ENCODE results near the gene CIBAR2.

The CIBAR2 gene

DNA sequence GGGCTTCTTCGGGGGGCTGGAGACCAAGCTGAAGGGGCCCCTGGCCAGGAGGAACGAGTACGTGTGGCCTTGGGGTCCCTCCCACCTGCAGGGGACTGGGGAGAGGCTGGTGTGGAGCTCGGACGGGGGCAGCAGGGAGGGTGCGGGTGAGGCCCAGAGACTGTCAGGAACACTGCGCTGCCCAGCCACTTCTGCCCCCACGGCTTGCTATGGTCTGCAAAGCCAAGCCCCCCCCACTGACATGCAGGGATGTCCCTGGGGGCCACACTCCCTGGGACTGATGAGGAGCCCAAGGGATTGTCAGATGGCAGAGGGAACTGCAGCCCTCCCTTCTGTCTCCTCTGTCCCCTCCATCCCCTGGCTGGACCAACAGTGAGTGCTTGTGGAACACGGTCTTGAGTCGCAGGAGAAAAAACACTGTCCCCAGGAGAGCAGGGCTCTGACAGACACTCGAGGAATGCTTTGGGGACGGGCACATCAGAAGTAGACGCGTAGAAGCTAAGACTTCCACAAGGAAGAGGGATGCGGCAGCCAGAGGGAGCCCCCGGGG, 34.6 kb downstream of the CIBAR2 start:
- Histone ChIP-seq H3K27me3 (ENCODE audit: insufficient read depth, low read length) (peaks cover 43% of the 10 kb centered on the region), H3K4me3 (ENCODE audit: low read length) (no peak overlapping the region), H3K9ac (ENCODE audit: low read depth, low read length) (no peak overlapping the region), H3K27ac (ENCODE audit: low read depth, low read length) (no peak overlapping the region), H3K4me1 (ENCODE audit: insufficient read depth, low read length) (peaks cover 29% of the 10 kb centered on the region), H3K9me3 (ENCODE audit: insufficient read depth, low read depth, low read length) (no peaks in the 10 kb centered on the region), H3K36me3 (ENCODE audit: insufficient read depth, low read length) (no peaks in the 10 kb centered on the region)
- WGBS = 89% methylated on average over 16 of the region's 16 CpGs

DNA sequence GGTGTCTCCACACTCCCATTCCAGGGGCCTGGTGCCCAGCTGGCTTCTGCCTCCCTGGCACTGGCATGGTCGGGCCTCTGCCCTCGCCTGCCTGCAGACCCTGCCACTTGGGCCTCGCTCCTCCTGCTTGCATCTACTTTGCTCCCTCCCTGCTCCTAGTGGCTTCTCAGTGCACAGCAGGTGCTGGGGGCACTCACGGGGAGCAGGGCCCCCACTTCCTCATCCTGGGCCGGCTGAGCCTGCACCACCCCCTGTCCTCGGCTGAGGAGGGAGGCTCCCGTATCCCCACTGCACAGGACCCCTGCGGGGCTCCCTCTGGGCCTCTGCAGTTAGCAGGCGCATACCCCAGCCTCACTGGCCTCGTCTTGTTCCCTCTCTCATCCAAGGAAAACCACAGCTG, 35.2 kb downstream of the CIBAR2 start:
- Histone ChIP-seq H3K9me3 (ENCODE audit: insufficient read depth, low read depth, low read length) (no peaks in the 10 kb centered on the region), H3K36me3 (ENCODE audit: insufficient read depth, low read length) (no peaks in the 10 kb centered on the region), H3K27ac (ENCODE audit: low read depth, low read length) (no peak overlapping the region), H3K27me3 (ENCODE audit: insufficient read depth, low read length) (peaks cover 37% of the 10 kb centered on the region), H3K4me1 (ENCODE audit: insufficient read depth, low read length) (peaks cover 23% of the 10 kb centered on the region), H3K4me3 (ENCODE audit: low read length) (no peak overlapping the region), H3K9ac (ENCODE audit: low read depth, low read length) (no peak overlapping the region)
- WGBS = 76% methylated on average over 10 of the region's 10 CpGs

DNA sequence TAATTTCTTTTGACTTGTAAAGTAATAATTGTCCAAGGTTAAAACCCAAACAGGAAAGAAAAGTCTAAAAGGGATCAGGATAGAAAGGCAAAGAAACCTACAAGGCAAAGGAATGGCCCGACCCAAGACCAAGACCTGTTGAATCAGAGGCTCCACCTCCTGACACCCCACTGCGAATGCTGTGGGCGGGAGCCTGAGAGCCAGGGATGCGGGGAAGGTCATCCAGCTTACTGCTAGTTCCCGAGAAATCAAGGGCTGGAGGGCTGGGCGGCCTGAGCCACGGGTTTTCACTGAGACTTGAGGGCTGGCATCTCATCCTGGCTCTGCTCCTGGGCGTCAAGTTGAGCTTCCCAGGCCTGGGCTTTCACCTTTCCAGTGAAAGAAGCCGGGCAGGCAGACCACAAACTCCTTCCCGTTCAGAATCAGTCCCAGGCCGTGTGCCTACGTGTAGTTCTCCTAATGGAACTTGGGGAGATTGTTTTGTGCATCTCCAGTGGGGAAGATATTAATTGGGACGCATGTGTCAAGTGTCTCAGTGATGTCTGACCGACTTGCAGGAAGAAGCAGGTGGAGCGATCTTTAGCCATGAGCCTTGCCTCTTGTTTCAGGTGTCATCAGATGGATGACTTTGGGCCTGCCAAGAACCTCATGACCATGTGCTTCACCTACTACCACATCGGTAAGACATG, 36.9 kb downstream of the CIBAR2 start:
- Histone ChIP-seq H3K27ac (ENCODE audit: low read depth, low read length) (no peak overlapping the region), H3K4me1 (ENCODE audit: insufficient read depth, low read length) (peaks cover 9% of the 10 kb centered on the region), H3K9me3 (ENCODE audit: insufficient read depth, low read depth, low read length) (no peaks in the 10 kb centered on the region), H3K9ac (ENCODE audit: low read depth, low read length) (no peak overlapping the region), H3K27me3 (ENCODE audit: insufficient read depth, low read length) (peaks cover 23% of the 10 kb centered on the region), H3K4me3 (ENCODE audit: low read length) (no peak overlapping the region), H3K36me3 (ENCODE audit: insufficient read depth, low read length) (no peaks in the 10 kb centered on the region)
- WGBS = 55% methylated on average over 16 of the region's 16 CpGs

DNA sequence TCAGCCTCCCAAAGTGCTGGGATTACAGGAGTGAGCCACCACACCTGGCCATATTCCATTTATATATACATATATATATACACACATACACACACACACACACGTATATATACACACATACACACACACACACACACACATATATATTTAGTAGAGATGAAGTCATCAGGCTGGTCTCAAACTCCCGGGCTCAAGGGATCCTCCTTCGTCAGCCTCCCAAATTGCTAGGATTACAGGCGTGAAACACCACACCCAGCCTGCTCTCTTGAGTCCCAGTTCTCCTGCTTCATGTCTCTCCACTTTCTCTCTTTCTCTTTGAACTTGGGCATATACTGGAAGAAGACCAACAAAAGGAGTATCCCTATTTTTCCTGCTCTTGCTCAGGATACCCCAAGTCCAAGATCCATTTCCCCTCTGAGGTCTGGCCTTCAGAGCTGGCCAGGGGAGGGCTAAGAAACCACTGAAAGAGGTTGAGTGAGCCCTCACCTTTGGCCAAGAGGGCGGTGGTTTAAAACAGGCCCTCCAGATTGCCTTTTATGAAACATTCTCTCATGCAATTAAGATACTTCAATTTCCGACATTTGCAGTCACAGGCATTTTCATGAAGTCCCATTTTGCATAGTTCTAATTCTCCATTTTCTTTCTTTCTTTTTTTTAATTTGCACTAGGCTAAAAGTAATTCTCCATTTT, 37.9 kb downstream of the CIBAR2 start:
- Histone ChIP-seq H3K9me3 (ENCODE audit: insufficient read depth, low read depth, low read length) (no peaks in the 10 kb centered on the region), H3K27ac (ENCODE audit: low read depth, low read length) (no peak overlapping the region), H3K36me3 (ENCODE audit: insufficient read depth, low read length) (no peaks in the 10 kb centered on the region), H3K9ac (ENCODE audit: low read depth, low read length) (no peak overlapping the region), H3K27me3 (ENCODE audit: insufficient read depth, low read length) (peaks cover 19% of the 10 kb centered on the region), H3K4me3 (ENCODE audit: low read length) (no peak overlapping the region), H3K4me1 (ENCODE audit: insufficient read depth, low read length) (peaks cover 9% of the 10 kb centered on the region)
- 94% methylated on average over 6 of the region's 6 CpGs for WGBS

DNA sequence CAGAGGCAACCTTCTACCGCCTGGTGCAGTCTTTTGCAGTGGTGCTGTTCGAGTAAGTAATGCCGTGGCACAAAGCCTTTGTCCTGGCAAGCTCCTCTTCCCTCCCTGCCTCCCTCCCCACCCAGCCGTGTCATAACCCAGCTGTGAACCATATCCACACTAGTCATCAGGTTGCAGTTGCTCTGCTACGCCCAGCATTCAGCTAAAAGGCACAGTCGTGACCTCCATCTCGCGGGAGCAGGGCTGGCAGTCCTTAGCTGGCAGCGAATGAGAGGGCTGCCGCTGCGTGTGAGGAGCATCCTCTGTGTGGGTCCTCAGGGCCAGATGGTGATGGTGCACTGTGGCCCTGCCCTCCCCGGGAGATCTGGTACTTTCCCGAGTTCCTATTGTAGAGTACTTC, 39.3 kb downstream of the CIBAR2 start:
- H3K36me3 ChIP-seq (ENCODE audit: insufficient read depth, low read length) = no peaks in the 10 kb centered on the region
- H3K4me1 ChIP-seq (ENCODE audit: insufficient read depth, low read length) = peaks cover 9% of the 10 kb centered on the region
- no peak overlapping the region for H3K27ac ChIP-seq (ENCODE audit: low read depth, low read length)
- 93% methylated on average over 11 of the region's 13 CpGs for WGBS
- no peaks in the 10 kb centered on the region for H3K9me3 ChIP-seq (ENCODE audit: insufficient read depth, low read depth, low read length)
- H3K27me3 ChIP-seq (ENCODE audit: insufficient read depth, low read length) = peaks cover 11% of the 10 kb centered on the region
- no peak overlapping the region for H3K9ac ChIP-seq (ENCODE audit: low read depth, low read length)
- no peak overlapping the region for H3K4me3 ChIP-seq (ENCODE audit: low read length)

DNA sequence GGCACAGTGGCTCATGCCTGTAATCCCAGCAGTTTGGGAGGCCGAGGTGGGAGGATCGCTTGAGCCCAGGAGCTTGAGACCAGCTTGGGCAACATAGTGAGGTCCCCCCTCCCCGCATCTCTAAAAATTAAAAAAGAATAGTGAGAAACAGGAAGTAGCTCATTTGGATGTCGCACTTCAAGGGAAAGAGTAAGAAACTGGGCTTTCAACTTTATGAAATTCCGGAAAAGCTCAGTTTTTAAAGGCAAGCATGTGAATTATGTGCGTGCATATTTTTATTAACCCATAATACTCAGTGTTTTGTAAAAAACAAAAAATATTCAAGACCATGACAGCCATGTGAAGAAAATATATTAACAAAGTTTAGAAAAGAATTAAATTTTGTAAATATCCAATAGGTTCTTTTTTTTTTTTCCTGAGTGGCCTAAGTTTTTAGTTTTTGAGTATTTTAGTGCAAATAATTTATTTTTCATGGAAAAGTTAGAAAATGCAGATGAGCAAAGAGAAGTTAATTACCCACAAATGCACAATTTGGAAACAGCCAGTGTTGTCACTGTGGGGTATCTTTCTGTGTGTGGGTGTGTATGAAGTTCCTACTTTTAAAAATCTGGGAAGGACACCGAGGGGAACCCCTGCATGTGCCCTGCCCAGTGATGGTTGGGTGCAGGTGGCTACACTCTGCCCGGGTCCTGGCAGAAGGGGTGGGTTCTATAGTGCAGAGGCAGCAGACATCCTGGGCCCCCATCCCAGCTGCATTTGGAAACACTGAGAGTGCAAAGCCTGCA, 40.0 kb downstream of the CIBAR2 start:
- H3K9me3 ChIP-seq (ENCODE audit: insufficient read depth, low read depth, low read length) = no peaks in the 10 kb centered on the region
- H3K27ac ChIP-seq (ENCODE audit: low read depth, low read length) = no peak overlapping the region
- peaks cover 9% of the 10 kb centered on the region for H3K4me1 ChIP-seq (ENCODE audit: insufficient read depth, low read length)
- no peaks in the 10 kb centered on the region for H3K36me3 ChIP-seq (ENCODE audit: insufficient read depth, low read length)
- no peak overlapping the region for H3K9ac ChIP-seq (ENCODE audit: low read depth, low read length)
- 94% methylated on average over 7 of the region's 8 CpGs for WGBS
- no peak overlapping the region for H3K4me3 ChIP-seq (ENCODE audit: low read length)
- peaks cover 11% of the 10 kb centered on the region for H3K27me3 ChIP-seq (ENCODE audit: insufficient read depth, low read length)

DNA sequence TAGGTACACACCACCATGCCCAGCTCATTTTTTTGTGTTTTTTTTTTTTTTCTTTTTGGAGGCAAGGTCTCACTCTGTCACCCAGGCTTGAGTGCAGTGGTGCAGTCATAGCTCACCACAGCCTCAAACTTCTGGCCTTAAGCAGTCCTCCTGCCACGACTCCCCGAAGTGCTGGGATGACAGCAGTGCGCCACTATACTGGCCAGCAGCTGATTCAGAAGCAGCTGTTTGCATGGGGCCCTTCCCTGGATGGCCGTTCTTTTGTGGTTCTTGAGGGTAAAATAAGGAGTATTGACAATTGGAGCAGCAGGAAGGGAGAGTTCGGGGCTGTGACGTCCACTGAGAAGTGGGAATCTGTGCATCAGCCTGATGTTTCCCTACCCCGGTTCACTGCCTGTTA, 43.1 kb downstream of the CIBAR2 start:
- Histone ChIP-seq H3K36me3 (ENCODE audit: insufficient read depth, low read length) (no peaks in the 10 kb centered on the region), H3K4me3 (ENCODE audit: low read length) (no peak overlapping the region), H3K9ac (ENCODE audit: low read depth, low read length) (no peak overlapping the region), H3K27me3 (ENCODE audit: insufficient read depth, low read length) (no peaks in the 10 kb centered on the region), H3K4me1 (ENCODE audit: insufficient read depth, low read length) (no peaks in the 10 kb centered on the region), H3K27ac (ENCODE audit: low read depth, low read length) (no peak overlapping the region), H3K9me3 (ENCODE audit: insufficient read depth, low read depth, low read length) (no peaks in the 10 kb centered on the region)
- WGBS = 95% methylated on average over 7 of the region's 7 CpGs

DNA sequence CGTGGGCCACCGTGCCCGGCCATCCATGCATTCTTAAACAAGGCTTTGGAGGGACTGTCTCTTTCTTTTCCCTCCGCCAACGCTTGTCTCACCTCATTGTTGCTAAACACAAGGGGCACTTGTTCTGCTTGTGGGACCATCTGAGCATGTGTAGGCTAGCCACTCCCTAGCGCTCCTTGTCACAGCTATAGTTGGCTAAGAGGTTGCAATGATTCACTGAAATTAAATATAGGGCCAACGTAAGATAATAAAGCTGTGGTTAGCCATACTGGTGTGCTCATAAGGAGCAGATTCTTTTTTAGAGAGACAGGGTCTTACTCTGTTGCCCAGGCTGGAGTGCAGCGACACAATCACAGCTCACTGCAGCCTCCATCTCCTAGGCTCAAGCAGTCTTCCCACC, 43.5 kb downstream of the CIBAR2 start:
- WGBS = 95% methylated on average over 8 of the region's 8 CpGs
- Histone ChIP-seq H3K36me3 (ENCODE audit: insufficient read depth, low read length) (no peaks in the 10 kb centered on the region), H3K9me3 (ENCODE audit: insufficient read depth, low read depth, low read length) (no peaks in the 10 kb centered on the region), H3K4me3 (ENCODE audit: low read length) (no peak overlapping the region), H3K9ac (ENCODE audit: low read depth, low read length) (no peak overlapping the region), H3K27me3 (ENCODE audit: insufficient read depth, low read length) (no peaks in the 10 kb centered on the region), H3K27ac (ENCODE audit: low read depth, low read length) (no peak overlapping the region), H3K4me1 (ENCODE audit: insufficient read depth, low read length) (no peaks in the 10 kb centered on the region)

DNA sequence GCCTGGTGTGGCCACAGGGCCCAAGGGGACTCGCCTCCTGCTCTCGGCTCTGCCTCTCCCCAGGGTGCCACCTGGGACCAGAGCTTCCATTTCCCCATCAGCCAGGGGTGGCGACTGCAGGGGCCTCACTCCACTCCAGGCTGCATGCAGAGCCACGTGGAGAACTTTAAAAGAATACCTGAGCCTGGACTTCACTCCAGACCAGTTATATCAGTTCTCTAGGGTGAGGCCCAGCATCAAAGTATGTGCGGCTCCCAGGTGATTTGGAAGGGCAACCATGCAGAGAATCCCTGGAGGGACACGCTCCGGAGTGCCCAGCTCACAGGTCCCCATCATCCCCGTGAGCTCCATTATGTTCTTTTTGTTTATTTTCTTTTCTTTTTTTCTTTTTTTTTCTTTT, 44.8 kb downstream of the CIBAR2 start:
- WGBS = 89% methylated on average over 8 of the region's 8 CpGs
- Histone ChIP-seq H3K4me1 (ENCODE audit: insufficient read depth, low read length) (peaks cover 7% of the 10 kb centered on the region), H3K4me3 (ENCODE audit: low read length) (no peak overlapping the region), H3K9ac (ENCODE audit: low read depth, low read length) (no peak overlapping the region), H3K27ac (ENCODE audit: low read depth, low read length) (no peak overlapping the region), H3K27me3 (ENCODE audit: insufficient read depth, low read length) (no peaks in the 10 kb centered on the region), H3K9me3 (ENCODE audit: insufficient read depth, low read depth, low read length) (no peaks in the 10 kb centered on the region), H3K36me3 (ENCODE audit: insufficient read depth, low read length) (no peaks in the 10 kb centered on the region)

DNA sequence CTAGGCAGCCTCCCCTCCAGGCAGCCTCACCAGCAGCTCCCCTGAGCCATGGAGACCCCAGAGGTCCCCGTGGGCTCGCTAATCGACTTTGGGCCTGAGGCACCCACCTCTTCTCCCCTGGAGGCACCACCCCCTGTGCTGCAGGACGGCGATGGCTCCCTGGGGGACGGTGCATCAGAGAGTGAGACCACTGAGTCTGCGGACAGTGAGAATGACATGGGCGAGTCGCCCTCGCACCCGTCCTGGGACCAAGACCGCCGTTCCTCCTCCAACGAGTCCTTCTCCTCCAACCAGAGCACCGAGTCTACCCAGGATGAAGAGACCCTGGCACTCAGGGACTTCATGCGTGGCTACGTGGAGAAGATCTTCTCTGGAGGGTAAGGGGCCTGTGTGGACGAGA, 45.2 kb downstream of the CIBAR2 start:
- Histone ChIP-seq H3K27ac (ENCODE audit: low read depth, low read length) (no peak overlapping the region), H3K9ac (ENCODE audit: low read depth, low read length) (no peak overlapping the region), H3K4me3 (ENCODE audit: low read length) (no peak overlapping the region), H3K27me3 (ENCODE audit: insufficient read depth, low read length) (no peaks in the 10 kb centered on the region), H3K4me1 (ENCODE audit: insufficient read depth, low read length) (peaks cover 11% of the 10 kb centered on the region), H3K9me3 (ENCODE audit: insufficient read depth, low read depth, low read length) (no peaks in the 10 kb centered on the region), H3K36me3 (ENCODE audit: insufficient read depth, low read length) (no peaks in the 10 kb centered on the region)
- WGBS = 95% methylated on average over 18 of the region's 18 CpGs

DNA sequence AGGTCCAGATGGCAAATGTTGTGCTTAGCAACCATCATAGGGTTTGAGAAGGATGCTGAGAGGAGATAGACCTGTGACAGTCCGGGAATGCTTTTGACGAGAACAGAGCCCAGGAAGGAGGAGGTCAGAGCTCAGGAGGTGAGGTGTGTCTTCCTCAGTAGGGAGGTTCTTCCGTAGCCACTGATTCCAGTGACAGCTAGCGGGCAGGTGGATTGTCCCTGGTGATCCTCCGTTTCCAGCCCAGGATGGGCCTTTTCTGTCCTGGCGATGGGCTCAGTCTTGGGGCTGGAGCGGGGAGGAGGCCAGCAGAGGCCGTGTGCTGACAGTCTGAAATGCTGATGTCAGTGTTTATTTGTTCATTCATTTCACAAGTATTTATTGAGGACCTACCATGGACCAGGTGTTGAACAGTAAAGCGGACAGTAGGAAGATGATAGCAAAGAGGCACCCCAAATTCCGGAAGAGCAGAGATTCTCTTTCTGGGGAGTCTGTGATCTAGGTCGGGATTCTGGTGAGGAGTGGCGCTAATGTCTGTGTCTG, 45.9 kb downstream of the CIBAR2 start:
- Histone ChIP-seq H3K27ac (ENCODE audit: low read depth, low read length) (no peak overlapping the region), H3K36me3 (ENCODE audit: insufficient read depth, low read length) (no peaks in the 10 kb centered on the region), H3K9ac (ENCODE audit: low read depth, low read length) (no peak overlapping the region), H3K9me3 (ENCODE audit: insufficient read depth, low read depth, low read length) (no peaks in the 10 kb centered on the region), H3K4me1 (ENCODE audit: insufficient read depth, low read length) (peaks cover 14% of the 10 kb centered on the region), H3K27me3 (ENCODE audit: insufficient read depth, low read length) (no peaks in the 10 kb centered on the region), H3K4me3 (ENCODE audit: low read length) (no peak overlapping the region)
- WGBS = 94% methylated on average over 12 of the region's 12 CpGs

Data from HUES64 (cell line).